Left cardiac atrium (tissue), 4 donors: ENCODE measurements around the gene KCNIP3. TPM values are rescaled to one million over a fixed set of nuclear protein-coding genes. Genes with fewer than 3 reads are reported as not detected.

Source experiments
- ATAC-seq, 2 donors: fragments of 200-7000 bp; cut with Tn5 transposase; one replicate each; pipeline ENCODE4 v1.9.1; 2020; ENCODE audit warnings: mild to moderate bottlenecking in 2 of 2, moderate library complexity in 2 of 2
- DNase-seq: peaks from one replicate; pipeline ENCODE4 v3.0.0-alpha.2; 2020
- intact Hi-C, 2 donors: fragments of 100-400 bp; cut with DNase I; formaldehyde crosslinking; loops; one replicate each; pipeline versions ENCODE4 v1.14.1 to v1.15.1; 2022 to 2023
- total RNA-seq, 2 donors: library from RNA; stranded (reverse); fragmentation: NEBNext Ultra II Directional; extraction: Animal tissue kit (Norgen Biotek cat#: 25700); gene quantifications; one replicate each; pipeline ENCODE4 v1.2.1, GENCODE V29; 2021
- donor health status: DM: no; HTN: yes; CAD: no.
- donor health status: DM: no; HTN: yes; CAD: no; lungs with severe emphysema.
- donor health status: DM: yes; HTN: yes; CAD: no.
- donor health status: Dilated cardiomyopathy.

KCNIP3 gene
- total RNA-seq, 2 donors from 2014 or later = 2.6 to 4.1 TPM

- ATAC-seq (no peak), DNase-seq (no peak)
- intact Hi-C loops = no loop called here
Observed at GRCh38 chr2:95273566-95274290, 23.4 kb upstream of the KCNIP3 start.

- ATAC-seq (no peak), DNase-seq (no peak)
- intact Hi-C loops = no loop called here
Observed at GRCh38 chr2:95274291-95275150, 22.6 kb upstream of the KCNIP3 start, which contains the start of gene PROM2. Gene PROM2, plus strand, starts transcription at chr2:95274449. Its CDS starts 137 bp downstream, at chr2:95274586.

GRCh38 chr2:95275151-95275515, 22.0 kb upstream of the KCNIP3 start:
- no peak for ATAC-seq
- DNase-seq = no peak
- intact Hi-C loops = no loop called here

DNA sequence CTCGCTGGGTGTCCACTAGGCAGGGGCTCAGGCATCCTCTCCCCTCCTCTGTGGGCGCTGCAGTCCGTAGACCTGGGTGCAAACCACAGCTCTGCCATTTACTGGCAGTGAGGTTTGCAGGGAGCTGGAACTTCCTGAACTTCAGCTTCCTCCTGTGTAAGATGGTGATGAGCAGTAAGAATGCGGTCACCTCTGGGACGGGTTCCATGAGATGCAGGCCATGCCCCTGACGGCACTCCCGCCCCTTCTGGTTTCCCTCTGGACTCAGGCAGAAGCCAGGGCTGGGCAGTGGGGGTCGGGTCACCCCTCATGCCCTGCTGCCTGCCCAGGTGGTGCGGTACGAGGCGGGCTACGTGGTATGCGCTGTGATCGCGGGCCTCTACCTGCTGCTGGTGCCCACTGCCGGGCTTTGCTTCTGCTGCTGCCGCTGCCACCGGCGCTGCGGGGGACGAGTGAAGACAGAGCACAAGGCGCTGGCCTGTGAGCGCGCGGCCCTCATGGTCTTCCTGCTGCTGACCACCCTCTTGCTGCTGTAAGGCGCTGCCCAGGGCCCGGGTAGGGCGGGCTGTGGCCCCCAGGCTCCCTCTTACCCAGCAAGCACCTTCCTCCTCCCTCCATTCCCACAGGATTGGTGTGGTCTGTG, 21.4 kb upstream of the KCNIP3 start:
- ATAC-seq (no peak), DNase-seq (no peak)
- intact Hi-C loops = no loop called here

- intact Hi-C loops = no loop called here
- ATAC-seq (no peak), DNase-seq (no peak)
Observed at GRCh38 chr2:95276244-95276887, 20.8 kb upstream of the KCNIP3 start.

GRCh38 chr2:95276888-95277245, 20.3 kb upstream of the KCNIP3 start:
- intact Hi-C loops = no loop called here
- ATAC-seq (no peak), DNase-seq (no peak)

DNA sequence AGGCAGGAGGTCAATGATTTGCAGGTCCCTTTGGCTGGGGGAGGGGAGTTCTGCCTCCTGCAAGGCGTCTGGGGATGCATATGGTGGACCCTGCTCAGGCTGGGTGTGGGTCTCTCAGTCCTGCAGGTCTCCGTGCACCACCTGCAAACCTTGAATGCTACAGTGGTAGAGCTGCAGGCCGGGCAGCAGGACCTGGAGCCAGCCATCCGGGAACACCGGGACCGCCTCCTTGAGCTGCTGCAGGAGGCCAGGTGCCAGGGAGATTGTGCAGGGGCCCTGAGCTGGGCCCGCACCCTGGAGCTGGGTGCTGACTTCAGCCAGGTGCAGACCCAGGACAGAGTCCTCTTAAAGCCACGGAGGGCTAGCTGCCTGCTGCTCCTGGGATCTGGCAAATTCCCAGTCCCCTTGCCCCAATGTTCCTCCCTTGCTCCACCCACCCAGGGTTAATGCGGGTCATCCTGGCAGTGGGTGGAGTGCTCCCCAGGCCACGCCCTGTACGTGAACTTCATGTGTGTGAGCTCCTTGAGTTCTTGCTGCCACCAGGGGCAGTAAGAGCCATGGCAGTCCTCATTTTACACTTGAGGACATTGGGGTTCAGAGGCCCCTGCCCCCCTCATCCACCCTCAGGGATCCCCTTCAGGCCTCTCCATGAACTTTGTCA, 19.8 kb upstream of the KCNIP3 start:
- no peak for ATAC-seq

DNA sequence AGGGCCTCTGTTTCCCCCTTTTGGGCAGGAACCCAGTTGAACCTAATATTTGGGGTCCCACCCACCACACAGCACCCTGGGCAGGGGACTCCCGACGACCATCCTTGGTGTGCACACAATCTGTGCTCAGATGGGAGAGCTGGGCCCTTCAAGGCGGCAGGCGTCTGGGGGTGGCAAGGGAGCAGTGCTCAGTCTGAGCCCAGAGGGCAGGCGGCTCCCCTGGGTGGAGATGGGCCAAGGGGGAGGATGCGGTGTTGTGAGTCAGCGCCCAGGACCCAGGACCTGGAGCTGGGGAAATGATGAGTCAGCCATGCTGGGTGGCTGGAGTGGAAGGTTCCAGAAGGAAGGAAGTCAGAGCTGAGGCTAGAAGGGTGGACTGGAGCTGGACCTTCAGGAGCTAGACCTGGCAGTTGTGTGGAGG, 19.1 kb upstream of the KCNIP3 start:
- ATAC-seq (no peak), DNase-seq (no peak)
- intact Hi-C loops = no loop called here

More for the DNA sequence above, 19.8 kb upstream of the KCNIP3 start:
- no peak for DNase-seq
- intact Hi-C loops = no loop called here

DNA sequence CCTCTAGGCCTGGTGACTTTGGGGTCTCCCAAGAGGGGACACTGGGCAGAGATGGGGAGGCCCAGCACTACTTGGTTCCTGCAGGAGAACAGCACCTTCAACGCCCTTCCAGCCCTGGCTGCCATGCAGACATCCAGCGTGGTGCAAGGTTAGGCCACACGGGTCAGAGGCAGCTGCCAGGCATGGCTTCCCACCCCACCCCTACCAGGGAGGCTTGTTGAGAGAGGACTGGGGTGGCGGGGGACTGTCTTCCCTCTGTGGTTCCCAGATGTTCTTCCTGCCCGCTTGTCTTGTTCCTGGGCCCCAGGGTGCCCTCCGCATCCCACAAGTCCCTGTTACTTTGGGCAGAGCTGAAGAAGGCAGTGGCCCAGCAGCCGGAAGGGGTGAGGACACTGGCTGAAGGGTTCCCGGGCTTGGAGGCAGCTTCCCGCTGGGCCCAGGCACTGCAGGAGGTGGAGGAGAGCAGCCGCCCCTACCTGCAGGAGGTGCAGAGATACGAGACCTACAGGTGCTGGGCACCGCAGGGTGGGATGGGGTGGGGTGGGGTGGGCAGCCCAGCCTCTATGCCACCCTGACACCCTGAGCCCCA, 18.4 kb upstream of the KCNIP3 start:
- DNase-seq = no peak
- intact Hi-C loops = no loop called here
- no peak for ATAC-seq

- no peak for ATAC-seq
- intact Hi-C loops = no loop called here
- no peak for DNase-seq
Observed at GRCh38 chr2:95279435-95280035, 17.6 kb upstream of the KCNIP3 start.

DNA sequence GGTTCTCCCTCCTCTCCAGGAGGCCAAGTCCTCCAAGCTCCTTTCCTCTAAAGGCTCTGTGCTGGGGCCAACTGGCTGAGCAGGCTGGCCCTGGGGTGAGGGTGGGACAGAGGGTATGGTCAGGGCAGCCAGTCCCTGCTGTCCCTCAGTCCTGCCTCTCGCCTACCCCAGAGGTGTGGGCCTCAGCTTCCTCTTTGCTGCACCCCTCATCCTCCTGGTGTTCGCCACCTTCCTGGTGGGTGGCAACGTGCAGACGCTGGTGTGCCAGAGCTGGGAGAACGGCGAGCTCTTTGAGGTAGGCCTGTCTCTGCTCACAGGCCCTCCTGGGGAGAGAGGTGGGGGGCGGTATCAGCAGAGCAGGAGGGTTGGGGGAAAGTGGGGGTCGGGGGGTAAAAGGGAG, 16.1 kb upstream of the KCNIP3 start:
- DNase-seq = no peak
- ATAC-seq = no peak
- intact Hi-C loops = no loop called here

DNA sequence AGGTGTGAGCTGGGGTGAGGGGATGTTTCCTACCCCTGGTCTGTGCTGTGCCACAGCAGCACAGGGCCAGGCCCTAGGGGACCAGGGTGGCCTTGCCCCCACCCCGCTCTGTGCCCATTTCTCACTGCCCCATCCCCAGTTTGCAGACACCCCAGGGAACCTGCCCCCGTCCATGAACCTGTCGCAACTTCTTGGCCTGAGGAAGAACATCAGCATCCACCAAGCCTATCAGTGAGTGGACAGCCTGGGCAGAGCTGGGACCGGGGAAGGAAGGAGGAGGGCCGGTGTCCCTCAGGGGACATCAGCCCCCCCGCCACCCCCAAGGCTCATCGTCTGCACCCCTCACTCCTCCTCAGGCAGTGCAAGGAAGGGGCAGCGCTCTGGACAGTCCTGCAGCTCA, 15.4 kb upstream of the KCNIP3 start:
- ATAC-seq (no peak), DNase-seq (no peak)
- intact Hi-C loops = no loop called here

DNA sequence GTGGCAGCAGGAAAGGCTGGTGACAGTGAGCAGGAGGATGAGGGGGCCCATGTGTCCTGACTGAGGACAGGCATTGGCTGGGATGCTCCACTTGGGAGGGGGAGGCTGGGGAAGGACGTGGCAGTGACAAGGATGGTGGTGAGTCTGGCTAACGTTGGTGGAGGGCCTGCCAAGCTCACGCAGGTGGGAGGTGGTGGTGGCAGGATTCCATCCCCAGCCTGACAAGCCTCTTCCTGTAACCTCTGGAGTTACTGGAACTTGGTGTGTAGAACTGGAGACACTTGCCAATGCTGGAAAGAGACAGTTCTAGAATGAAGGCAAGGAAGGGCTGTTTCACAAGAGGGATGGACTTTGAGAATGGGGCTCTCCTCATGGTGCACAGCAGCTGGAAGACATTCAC, 14.7 kb upstream of the KCNIP3 start:
- ATAC-seq (no peak), DNase-seq (no peak)
- intact Hi-C loops = no loop called here

GRCh38 chr2:95283562-95283961, 13.6 kb upstream of the KCNIP3 start:
- intact Hi-C loops = no loop called here
- ATAC-seq = no peak
- DNase-seq = no peak

DNA sequence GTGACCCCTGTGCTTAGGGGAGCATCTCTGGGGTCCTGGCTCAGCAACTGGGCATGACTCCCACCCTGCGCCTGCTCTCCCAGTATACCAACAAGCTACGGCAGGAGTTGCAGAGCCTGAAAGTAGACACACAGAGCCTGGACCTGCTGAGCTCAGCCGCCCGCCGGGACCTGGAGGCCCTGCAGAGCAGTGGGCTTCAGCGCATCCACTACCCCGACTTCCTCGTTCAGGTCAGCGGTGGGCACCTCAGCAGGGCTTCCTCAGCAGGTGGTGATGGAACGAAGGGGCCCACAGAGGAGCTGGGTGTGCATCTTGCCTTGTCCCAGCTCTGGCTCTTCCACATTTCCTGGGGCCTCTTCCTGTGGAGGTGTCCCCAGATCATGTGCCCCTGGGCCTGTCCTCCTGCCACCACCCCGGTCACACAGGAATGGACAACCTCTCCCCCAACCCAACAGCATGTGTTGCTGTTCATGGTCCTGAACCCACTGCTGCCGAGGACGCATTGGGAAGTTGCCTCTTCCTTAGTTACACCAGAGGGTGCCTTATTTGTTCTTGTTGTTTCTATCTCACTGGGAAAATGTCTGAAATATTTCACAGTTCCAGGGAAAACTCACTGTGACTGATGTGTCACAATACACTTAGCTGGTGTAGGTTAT, 12.1 kb upstream of the KCNIP3 start:
- ATAC-seq (no peak), DNase-seq (no peak)
- intact Hi-C loops = no loop called here

DNA sequence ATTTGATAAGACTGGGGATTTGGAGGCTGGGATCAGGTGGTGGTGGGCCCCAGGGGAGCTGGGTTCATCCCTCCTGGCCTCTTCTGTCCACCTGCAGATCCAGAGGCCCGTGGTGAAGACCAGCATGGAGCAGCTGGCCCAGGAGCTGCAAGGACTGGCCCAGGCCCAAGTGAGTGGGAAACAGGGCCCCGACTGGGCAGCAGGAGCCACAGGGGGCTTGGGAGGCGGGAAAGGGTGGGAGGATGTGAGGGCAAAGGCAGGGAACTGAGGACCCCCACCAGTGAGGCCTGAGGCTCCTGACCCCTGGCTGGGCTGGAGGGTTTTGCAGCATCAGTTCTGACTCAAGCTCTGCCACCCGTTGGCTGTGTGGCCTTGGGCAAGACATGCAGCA, 11.6 kb upstream of the KCNIP3 start:
- DNase-seq (no peak), ATAC-seq (no peak)

DNA sequence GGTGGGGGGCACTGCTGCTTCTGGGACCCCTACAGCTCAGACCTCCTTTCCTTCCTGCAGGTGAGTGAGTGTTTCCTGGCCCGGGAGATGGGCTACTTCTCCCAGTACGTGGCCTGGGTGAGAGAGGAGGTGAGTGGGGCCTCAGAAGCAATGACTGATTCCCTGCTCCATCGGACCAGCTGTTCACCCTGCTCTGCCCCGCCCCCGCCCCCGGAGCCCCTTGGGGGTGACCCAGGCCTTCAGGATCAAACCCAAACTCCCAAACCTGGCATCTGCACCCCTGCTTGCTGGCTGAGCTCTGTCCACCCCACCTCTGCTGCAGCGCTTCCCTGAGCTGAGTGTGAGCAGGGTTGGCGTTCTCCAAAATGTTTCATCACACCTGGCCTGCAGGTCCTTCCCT, 9.8 kb upstream of the KCNIP3 start:
- ATAC-seq (no peak), DNase-seq (no peak)
- intact Hi-C loops = no loop called here

More for the DNA sequence above, 11.6 kb upstream of the KCNIP3 start:
- intact Hi-C loops = no loop called here

DNA sequence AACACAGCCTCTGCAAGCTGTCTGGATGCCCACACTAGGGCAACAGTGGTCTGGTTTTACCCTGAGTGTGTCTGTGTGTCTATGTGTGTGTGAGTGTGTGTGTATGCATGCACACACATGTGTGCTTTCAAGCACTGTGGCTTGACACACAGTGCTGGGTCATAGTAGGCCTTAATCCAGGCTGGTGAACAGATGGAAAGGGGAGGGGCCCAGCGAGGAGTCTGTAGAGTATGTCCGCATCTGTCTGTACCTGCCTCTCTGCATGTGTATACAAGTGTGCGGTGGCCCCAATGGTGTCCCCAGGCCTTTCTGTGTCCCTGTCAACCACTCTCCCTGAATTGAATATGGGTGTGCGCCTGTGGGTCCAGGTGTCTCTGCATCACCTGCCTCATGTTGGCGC, 9.3 kb upstream of the KCNIP3 start:
- DNase-seq (no peak), ATAC-seq (no peak)
- intact Hi-C loops = no loop called here
